GM12874 (cell line): ENCODE data around the gene TLCD4.
A peak's percentile ranks its signal among the peaks of the same experiment; 100 is the strongest.

Experiments
- TF ChIP-seq, protein P1 (sequence below): IDR thresholded peaks from 2 replicates; pipeline ENCODE4 v1.5.1; 2011; ENCODE audit warnings: low read depth, mild to moderate bottlenecking, control low read depth, low read length, moderate library complexity; ENCODE audit not compliant: insufficient read depth

The TLCD4 gene

DNA sequence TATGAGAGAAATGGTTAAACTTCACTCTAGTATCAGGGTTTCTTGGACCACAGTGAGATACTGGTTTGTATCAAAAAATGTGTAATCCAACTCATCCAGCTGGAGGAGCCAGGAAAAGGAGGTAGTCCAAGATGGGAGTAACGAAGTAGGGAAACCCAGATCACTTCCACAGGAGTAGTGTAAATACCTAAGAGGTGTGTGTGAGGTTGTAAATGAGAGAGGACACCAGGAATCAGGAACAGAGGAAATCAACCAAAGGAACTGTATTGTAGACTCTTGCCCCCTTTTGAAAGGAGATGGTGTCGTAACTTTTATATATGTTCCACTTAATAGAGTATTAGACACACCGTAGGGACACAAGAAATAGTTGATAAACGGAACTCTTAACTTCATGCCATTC, 19.7 kb upstream of the TLCD4 start:
- TF ChIP-seq, protein P1, sequence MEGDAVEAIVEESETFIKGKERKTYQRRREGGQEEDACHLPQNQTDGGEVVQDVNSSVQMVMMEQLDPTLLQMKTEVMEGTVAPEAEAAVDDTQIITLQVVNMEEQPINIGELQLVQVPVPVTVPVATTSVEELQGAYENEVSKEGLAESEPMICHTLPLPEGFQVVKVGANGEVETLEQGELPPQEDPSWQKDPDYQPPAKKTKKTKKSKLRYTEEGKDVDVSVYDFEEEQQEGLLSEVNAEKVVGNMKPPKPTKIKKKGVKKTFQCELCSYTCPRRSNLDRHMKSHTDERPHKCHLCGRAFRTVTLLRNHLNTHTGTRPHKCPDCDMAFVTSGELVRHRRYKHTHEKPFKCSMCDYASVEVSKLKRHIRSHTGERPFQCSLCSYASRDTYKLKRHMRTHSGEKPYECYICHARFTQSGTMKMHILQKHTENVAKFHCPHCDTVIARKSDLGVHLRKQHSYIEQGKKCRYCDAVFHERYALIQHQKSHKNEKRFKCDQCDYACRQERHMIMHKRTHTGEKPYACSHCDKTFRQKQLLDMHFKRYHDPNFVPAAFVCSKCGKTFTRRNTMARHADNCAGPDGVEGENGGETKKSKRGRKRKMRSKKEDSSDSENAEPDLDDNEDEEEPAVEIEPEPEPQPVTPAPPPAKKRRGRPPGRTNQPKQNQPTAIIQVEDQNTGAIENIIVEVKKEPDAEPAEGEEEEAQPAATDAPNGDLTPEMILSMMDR: no peak

DNA sequence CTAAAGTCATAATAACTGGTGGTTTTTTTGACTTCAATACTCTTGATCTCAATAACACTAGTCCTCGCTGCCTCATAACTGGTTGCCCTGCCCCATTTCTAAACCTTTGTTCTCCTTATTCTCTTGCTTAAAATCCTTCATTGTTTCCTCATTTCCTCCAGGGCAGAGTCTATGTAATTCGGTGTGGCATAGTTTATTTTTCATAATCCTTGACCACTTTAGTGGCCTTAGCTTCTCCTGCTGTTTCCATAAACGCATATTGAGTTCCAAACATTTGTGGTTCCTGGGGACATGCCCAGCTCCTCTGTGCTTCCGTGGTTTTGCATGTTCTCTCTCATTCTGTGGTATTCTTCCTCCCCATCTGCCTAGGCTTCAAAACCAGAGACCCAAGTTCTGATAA, 19.0 kb upstream of the TLCD4 start:
- TF ChIP-seq, protein P1: no peak

DNA sequence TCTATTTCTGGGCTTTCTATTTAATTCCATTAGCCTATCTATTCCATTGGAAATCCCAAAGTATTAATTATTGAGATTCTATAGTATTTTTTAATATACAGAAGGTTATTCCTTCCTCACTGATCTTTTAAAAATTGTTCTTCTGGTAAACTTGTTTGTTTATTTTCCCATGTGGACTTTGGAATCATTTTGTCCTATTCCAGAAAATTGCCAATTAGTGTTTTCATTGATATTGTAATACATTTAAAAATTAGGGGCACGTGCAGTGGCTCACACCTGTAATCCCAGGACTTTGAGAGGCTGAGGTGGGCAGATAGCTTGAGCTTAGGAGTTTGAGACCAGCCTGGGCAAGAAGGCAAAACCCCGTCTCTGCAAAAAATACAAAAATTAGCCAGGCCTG, 8.4 kb upstream of the TLCD4 start:
- TF ChIP-seq, protein P1: no peak

DNA sequence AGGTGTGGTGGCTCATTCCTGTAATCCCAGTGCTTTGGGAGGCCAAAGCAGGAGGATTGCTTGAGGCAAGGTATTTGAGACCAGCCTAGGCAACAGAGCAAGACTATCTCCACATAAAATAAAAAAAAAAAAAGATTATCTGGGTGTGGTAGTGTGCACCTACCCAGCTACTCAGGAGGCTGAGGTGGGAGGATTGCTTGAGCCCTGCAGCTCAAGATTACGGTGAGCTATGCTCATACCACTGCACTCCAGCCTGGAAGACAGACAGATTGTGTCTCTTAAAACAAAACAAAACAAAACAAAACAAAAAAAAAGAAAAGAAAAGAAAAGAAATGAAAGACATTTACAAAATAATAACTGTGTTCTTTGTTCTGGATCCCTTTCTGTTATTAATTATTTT, 6.1 kb upstream of the TLCD4 start:
- TF ChIP-seq, protein P1: no peak

DNA sequence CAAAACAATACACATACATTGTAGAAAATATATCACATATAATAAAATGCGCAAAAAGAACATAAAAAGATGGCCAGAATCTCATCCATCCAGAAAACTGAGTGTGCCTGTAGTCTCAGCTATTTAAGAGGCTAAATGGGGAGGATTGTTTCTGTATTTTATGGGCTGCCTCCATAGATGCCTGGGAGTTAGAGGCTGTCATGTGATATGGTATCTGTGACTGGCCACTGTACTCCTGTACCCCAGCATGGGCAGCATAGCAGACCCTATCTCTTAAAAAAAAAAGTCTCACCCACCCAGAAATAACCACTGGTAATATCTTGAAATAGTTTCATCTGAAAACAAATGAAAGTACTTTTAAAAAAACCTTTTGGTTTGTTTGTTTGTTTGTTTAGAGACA, 3.5 kb upstream of the TLCD4 start:
- TF ChIP-seq, protein P1: no peak

DNA sequence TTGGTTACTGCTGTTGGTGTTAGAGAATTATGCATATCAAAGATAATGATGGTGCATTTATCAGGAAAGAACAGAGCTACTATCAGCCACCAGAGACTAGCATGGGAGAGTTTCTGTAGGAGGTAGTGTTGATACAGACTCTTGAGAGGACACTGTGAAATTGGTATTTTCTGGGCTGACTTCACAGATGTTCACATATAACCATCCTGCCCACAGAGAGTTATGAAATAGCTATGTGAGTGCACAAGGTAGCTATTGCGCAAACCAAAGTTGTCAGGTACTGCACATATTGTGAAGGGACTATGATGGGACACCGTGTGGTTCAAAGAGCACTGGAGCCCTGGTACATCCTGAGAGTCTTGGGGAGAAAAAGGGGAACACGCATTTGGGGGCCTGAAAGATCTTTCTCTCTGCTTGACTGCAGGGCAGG, 1.4 kb upstream of the TLCD4 start:
- TF ChIP-seq, protein P1: no peak

DNA sequence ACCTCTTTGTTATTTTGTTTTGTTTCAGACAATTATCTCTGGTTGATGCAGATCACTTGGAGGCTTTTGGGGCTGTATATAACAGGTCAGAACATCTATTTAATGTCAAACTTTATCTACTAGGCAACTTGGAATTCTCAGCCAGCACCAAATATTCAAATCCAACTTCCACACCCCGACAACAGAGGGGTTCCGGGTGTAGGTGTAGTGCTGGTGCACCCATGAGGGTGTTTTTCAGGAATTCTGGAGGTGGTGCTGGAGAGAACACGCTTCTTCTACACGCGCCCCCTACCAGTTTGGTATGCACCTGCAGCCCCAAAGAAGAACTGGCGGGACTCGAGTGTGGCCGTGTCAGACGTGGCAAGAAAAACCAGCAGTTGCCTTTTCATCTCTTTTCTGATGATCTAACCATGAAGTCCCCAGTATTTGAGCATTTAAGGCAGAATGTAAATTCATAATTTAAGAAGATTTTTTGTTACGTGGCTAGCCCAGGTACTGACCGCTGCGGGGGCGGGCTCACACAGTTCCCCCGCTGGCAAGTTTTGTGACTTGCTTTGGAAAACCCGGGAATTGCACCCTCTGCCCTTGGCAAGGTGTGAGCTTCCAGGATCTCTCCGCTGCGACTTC, 462 bp upstream of the TLCD4 start:
- TF ChIP-seq, protein P1: peak; percentile 64
